Stimulated activated CD8-positive, alpha-beta memory T cell treated with anti-CD3 and anti-CD28 coated beads, Interleukin-4, amount 100 ng/mL, for 24 hours (primary cell): Measurements from ENCODE around the gene HYAL3.
"Not testable (repeated sequence)": the region's sequence is repeated elsewhere in the genome, so short reads cannot be mapped to it uniquely, and the experiment has no call there.

Source experiments
- DNase-seq: peaks from one replicate; pipeline ENCODE4 v3.0.0-alpha.2; 2020; ENCODE audit warnings: low read depth

HYAL3 gene

DNA sequence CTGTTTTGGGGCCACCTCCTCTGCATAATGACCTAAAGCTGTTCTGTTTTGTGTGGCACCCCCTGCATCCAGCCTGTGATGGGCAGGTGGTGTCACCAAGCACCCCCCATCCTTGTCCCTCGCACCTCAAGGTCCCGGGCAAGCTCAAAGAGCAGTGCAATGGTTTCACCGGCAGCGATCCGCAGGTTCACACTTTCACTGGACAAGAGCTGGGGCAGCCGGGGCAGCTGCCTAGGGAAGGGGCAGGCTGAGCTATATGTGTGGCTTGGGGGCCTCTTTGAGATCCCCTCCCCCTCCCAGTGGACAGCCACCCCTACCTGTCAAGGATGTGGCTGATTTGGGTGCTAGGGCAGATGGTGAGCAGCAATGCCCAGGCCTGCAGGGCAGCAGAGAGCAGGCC, 10.1 kb downstream of the HYAL3 start:
- no peak for DNase-seq

DNA sequence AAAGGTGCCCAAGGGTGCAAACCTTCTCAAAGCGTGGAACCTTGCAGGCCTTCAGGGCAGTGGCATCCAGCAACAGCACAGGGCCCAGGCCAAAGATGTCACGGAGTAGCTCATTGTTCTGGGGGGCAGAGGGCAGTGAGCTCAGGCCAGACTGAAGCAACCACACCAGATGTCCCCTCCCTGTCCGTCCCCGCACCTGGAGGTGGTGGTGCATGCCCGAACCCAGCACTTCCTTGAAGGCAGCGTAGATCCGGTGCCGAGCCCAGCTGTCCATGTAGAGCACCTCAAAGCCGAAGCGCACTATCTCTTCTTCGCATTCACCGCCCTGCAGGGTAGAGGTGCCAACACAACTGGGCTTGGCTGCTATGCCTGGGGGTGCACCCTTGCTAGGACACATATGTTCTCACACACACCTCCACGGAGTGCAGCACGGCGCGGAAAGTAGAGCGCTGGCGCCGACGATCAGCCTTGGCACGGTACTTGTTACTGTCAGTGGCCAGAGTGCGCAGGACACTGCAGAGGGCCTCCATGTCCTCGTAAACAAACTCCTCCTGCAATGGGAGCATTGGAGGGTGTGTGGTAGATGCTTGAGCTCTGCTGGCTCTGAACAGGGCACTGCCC, 10.7 kb downstream of the HYAL3 start:
- no peak for DNase-seq

GRCh38 chr3:50287262-50287661, 11.9 kb downstream of the HYAL3 start:
- DNase-seq, result no peak

- DNase-seq, result no peak
Observed at GRCh38 chr3:50286322-50287227, 12.6 kb downstream of the HYAL3 start.

DNA sequence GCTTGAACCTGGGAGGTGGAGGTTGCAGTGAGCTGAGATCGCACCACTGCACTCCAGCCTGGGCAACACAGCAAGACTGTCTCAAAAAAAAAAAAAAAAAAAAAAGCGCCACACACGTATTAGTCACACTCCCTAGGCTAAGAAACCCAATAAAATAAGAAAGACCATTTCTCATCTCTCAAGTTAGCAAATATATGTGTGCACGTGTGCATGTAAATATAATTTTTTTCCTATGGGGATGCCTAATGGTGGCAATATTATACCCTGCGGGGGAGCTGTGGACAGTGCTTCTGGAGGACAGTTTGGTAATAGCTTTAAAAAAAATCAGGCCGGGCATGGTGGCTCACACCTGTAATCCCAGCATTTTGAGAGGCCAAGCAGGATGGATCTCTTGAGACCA, 15.1 kb downstream of the HYAL3 start:
- not testable (repeated sequence) for DNase-seq

- DNase-seq, result no peak
Observed at GRCh38 chr3:50279255-50280016, 19.8 kb downstream of the HYAL3 start.

- no peak for DNase-seq
Observed at GRCh38 chr3:50278880-50279224, 20.4 kb downstream of the HYAL3 start, which contains the start of gene LSMEM2. Gene LSMEM2 (plus strand): TSS chr3:50279087. CDS start chr3:50279114, 27 bp downstream.

- no peak for DNase-seq
Observed at GRCh38 chr3:50278123-50278879, 20.9 kb downstream of the HYAL3 start.

DNA sequence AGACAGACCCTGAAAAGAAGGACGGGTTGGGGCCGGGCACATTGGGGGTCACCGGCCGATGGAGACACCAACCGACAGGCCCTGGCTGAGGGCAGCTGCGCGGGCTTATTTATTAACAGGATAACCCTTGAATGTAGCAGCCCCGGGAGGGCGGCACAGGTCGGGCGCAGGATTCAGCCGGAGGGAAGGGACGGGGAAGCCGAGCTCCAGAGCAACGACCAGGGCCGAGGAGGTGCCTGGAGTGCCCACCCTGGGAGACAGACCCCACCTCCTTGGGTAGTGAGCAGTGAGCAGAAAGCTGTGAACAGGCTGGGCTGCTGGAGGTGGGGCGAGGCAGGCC, 22.5 kb downstream of the HYAL3 start:
- DNase-seq, result no peak

DNA sequence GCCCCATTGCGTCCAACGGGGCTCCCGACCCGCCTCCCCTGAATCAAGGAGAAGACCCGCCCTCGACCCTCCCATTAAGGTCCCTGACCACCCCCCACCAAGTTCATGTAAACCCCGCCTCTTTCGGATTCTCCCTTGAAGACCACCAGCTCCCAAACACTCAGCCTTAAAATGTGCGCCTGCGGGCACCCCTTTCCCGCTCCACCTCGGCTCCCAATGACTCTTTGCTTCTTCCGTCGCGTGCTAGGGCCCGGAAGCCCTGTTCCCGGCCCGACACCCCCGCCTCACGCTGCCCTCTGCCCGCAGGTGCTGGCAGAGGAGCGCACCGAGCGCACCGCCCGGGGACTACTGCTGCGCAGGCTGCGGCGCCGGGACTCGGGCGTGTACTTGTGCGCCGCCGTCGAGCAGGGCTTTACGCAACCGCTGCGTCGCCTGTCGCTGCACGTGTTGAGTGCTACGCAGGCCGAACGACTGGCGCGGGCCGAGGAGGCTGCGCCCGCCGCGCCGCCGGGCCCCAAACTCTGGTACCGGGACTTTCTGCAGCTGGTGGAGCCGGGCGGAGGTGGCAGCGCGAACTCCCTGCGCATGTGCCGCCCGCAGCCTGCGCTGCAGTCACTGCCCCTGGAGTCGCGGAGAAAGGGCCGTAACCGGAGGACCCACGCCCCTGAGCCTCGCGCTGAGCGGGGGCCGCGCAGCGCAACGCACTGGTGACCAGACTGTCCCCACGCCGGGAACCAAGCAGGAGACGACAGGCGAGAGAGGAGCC, 23.0 kb downstream of the HYAL3 start:
- no peak for DNase-seq

DNA sequence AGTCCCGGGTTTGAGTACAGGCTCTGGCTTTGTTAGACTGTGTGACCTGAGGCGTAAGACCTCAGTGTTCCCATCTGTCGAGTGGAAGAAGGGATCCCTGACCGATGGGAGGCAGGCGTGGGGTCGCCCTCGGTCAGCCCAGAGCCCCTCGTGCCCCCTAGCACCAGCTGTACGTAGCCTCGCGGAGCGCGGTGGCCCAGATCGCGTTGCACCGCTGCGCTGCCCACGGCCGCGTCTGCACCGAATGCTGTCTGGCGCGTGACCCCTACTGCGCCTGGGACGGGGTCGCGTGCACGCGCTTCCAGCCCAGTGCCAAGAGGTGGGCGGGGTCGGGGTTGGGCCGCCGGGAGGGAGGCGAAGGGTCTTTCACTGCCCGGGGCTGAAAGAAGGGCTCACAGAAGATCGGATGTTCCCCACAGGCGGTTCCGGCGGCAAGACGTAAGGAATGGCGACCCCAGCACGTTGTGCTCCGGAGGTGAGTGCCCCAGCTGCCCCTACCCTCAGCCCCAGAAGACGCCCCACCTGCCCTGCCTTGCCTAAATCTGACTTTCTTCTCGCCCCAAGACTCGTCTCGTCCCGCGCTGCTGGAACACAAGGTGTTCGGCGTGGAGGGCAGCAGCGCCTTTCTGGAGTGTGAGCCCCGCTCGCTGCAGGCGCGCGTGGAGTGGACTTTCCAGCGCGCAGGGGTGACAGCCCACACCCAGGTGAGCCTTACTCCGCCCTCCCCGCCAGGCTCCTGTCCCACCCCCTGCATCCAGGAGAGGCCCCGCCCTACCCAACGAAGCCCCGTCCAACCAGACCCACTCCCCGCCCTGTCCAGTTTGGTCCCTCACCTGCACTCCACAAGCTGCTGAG, 23.8 kb downstream of the HYAL3 start:
- DNase-seq, result no peak

GRCh38 chr3:50274371-50275104, 24.7 kb downstream of the HYAL3 start:
- peak; percentile 47 for DNase-seq

GRCh38 chr3:50273689-50274065, 25.5 kb downstream of the HYAL3 start:
- no peak for DNase-seq

DNA sequence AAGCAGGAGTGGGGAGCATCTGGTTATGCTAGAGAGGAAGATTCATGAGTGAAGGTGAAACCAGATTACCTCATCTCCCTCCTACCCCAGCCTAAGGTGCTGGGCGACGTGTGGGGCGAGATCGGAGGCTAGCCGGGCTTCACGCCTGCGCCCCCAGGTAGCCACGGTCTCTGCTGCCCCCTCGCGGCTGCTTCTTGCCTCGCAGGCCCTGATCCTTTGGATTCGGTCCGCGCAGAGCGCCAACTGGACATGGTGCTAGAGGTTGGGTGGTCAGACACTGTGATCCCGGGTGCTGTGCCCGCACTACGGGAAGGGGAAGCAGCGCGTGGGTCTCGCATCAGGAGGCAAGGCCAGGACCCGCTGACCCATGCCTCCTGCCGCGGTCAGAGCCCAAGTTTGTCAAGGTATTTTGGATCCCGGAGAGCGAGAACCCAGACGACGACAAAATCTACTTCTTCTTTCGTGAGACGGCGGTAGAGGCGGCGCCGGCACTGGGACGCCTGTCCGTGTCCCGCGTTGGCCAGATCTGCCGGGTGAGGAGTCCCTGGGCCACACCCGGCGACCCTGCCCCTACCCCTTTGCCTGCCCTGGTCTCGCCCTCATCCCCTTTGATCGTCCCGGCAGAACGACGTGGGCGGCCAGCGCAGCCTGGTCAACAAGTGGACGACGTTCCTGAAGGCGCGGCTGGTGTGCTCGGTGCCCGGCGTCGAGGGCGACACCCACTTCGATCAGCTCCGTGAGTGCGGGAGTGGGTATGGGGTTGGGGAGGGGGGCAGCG, 26.1 kb downstream of the HYAL3 start:
- peak; percentile 86 for DNase-seq

GRCh38 chr3:50272538-50272910, 26.7 kb downstream of the HYAL3 start:
- DNase-seq, result not testable (repeated sequence)

DNA sequence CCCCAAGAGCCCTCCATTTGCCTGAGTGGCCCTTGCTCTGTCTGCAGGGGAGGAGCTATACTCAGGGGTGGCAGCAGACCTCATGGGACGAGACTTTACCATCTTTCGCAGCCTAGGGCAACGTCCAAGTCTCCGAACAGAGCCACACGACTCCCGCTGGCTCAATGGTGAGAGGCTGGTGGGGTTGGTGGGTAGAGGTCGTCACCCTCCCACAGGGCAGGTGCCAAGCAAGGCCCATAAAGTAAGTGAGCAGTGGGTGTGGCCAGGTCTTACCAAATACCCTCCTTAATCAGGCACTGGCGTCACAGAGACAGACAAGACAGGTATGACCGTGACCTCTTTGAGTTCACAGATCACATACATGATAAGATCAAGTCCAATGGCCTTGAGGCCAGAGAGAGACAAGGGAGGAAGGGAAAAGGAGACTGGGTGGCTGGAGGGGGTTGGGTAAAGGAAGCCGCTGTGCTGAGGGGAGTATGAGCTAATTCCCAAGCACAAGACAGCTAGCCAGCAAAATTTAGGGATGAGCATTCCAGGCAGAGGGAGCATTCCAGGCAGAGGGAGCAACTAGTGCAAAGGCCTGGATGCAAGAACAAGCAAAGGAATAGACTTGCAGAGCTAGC, 27.8 kb downstream of the HYAL3 start:
- no peak for DNase-seq

GRCh38 chr3:50270422-50271224, 28.6 kb downstream of the HYAL3 start:
- DNase-seq, result no peak

GRCh38 chr3:50269977-50270413, 29.2 kb downstream of the HYAL3 start:
- no peak for DNase-seq
